ENCODE measurements around the gene PEAK3.

PEAK3 gene

DNA sequence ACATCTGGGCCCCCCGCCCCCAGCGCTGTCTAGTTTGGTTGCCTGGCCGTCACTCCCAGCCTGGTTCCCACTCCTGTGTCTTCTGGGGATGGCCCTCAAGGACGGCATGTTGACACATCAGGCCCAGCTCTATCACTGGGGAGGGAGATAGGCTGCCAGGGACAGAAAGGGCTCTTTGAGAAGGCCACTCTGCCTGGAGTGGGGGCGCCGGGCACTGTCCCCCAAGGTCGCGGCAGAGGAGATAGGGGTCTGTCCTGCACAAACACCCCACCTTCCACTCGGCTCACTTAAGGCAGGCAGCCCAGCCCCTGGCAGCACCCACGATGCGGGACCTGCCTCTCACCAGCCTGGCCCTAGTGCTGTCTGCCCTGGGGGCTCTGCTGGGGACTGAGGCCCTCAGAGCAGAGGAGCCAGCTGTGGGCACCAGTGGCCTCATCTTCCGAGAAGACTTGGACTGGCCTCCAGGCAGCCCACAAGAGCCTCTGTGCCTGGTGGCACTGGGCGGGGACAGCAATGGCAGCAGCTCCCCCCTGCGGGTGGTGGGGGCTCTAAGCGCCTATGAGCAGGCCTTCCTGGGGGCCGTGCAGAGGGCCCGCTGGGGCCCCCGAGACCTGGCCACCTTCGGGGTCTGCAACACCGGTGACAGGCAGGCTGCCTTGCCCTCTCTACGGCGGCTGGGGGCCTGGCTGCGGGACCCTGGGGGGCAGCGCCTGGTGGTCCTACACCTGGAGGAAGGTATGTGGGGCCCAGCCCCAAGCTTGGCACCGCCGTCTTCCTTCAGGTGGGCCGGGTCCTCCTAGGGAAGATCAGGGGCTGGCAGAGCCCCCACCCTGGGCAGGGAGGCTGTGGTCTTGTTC lies 32.7 kb downstream of the PEAK3 start, which contains the start of gene AMH:
Gene AMH (plus strand): TSS at position 314 of the 857 bp plus-strand sequence. CDS start 10 bp downstream, at position 324.
- peak; percentile 14 for DNase-seq

DNA sequence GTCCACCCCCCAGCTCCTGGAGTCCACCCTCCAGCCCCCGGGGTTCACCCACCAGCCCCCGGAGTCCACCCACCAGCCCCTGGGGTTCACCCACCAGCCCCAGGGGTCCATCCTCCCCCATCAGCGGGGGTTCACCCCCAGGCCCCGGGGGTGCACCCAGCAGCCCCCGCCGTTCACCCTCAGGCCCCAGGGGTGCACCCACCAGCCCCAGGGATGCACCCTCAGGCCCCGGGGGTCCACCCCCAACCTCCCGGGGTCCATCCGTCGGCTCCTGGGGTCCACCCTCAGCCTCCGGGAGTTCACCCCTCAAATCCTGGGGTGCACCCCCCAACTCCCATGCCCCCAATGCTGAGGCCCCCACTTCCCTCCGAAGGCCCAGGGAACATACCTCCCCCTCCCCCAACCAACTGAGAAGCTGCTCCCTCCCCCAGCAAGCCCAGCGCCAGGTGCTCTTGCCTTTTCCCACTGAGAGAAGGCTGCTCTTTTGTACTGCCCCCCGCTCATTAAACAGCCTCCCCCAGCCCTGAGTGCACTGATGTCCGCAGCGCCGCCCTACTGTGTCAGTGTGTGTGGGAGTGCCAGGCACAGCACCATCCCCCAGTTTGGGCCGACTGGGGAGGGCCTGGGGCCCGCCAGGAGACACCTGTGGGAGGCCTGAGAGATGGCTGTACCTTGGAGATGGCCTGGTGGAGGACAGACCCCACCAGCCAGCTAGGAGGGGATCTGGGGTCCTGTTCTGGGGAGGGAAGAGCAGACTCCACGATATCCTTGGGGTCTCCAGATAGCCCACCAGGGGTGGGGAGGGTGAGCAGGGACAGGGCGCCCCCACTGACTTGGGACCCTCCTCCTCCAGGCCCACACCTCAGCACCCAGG lies 33.6 kb downstream of the PEAK3 start:
- no peak for DNase-seq

DNA sequence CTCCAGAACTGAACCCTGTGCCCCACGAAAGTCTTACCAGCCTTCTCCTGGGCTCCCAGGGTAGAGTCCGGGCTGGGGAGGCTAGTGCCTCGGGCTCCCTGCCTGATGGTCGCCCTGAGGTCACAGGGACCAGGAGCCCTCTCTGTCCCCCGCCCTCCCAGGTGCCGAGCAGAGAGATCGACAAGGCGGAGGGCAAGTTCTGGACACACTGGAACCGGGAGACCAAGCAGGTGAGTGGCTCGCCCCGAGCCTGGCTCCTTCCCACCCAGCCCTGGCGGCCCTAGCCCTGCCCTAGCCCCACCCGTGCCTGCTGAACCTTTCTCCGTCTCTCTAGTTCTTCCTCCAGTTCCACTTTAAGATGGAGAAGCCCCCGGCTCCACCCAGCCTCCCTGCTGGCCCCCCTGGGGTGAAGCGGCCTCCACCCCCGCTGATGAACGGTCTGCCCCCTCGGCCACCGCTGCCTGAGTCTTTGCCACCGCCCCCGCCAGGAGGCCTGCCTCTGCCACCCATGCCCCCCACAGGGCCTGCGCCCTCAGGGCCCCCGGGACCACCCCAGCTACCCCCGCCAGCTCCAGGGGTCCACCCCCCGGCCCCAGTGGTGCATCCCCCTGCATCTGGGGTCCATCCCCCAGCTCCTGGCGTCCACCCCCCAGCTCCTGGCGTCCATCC lies 34.4 kb downstream of the PEAK3 start:
- DNase-seq, result no peak

DNA sequence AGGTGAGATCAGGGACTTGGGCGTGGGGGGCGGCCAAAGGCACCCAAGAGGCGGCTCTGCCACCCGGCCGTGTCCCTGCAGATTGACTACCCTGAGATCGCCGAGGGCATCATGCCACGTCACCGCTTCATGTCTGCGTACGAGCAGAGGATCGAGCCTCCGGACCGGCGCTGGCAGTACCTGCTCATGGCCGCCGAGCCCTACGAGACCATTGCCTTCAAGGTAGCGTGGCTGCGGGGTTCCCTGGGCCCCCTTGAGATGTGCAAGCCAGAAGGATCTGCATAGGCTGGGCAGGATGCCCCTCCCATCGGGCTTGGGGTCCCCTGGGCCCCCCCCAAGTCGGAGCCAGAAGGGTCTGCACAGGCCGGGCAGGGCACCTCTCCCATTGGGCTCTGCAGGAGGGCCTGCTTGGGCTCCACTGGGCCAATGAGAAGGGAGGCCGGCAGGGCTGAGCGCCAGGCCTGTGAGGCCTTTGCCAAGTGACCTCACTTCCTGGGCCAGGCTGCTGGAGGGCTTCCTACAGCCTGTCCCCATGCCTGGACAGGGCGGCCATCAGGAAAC lies 35.1 kb downstream of the PEAK3 start:
- no peak for DNase-seq

DNA sequence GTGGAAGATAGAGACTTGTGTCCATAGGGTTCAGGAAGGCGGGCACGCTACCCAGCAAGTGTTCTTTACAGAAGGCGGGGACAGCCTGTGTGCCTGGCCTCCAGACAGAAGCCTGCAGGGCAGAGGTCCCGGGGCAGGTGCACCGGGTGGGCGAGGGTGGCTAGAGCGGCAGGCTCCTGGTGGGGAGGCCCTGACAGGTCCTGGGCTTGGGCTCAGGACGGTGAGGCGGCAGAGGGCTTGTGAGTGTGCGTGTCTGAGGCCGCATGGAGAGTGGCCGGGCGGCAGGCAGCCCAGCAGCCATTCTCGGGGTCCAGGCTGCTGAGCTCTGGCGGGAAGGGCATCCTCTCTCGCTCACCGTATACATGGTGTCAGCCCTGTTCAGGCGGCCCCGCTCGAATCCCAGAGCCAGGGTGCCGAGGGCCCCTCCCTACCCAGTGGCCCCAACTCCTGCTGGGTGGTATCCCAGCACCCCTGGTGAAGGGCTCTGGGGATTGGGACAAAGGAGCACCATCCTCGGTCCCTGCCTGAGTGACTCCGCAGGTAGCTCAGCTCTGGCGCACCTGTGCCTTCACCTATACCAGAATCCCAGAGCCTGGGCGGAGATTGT lies 35.9 kb downstream of the PEAK3 start:
- DNase-seq, result no peak

DNA sequence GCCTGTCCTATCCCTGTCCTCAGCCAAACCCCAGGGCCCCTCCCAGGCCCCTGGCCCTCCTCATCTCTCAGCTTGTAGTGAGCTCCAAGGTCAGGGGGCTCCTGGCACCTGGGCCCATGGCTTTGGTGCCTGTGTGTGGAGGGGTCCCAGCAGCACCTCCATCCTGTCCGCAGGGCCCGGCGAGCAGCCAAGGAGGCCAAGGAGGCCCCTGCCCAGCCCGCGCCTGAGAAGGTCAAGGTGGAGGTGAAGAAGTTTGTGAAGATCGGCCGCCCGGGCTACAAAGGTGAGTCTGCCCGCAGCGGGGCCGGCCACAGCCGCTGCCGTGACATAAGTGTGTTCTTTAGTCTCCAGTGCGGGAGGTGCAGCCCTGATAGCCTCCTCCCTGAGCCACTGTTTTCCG lies 36.7 kb downstream of the PEAK3 start:
- DNase-seq, result no peak

DNA sequence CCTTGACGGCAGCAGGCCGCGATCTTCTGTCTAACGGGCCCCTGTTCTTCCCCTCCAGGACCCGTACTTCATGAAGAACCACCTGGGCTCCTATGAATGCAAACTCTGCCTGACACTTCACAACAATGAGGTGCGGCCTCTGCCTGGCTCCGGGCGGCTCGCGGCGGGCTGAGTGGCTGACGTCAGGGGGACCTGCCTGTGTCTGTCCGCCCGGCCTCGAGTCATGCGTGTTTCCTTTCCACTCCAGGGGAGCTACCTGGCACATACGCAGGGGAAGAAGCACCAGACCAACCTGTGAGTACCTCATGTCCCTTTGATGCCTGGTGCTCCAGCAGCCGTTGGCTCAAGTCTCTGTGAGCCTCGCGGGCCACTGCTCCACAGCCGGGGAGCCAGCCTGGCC lies 37.5 kb downstream of the PEAK3 start:
- DNase-seq, result no peak

DNA sequence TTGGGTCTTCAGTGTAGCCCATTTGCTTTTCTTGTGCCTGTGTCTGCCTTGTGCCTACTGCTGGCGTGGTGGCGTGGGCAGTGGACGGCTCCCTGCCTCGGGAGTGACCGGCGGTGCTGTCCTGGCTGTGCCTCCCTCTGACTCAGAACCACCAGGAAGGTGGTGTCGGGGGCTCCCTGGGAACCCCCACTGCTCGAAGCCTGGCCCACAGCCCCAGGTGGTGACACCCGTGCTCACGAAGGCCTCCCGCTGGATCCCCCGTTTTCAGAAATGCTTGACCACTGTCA lies 37.9 kb downstream of the PEAK3 start:
- no peak for DNase-seq

DNA sequence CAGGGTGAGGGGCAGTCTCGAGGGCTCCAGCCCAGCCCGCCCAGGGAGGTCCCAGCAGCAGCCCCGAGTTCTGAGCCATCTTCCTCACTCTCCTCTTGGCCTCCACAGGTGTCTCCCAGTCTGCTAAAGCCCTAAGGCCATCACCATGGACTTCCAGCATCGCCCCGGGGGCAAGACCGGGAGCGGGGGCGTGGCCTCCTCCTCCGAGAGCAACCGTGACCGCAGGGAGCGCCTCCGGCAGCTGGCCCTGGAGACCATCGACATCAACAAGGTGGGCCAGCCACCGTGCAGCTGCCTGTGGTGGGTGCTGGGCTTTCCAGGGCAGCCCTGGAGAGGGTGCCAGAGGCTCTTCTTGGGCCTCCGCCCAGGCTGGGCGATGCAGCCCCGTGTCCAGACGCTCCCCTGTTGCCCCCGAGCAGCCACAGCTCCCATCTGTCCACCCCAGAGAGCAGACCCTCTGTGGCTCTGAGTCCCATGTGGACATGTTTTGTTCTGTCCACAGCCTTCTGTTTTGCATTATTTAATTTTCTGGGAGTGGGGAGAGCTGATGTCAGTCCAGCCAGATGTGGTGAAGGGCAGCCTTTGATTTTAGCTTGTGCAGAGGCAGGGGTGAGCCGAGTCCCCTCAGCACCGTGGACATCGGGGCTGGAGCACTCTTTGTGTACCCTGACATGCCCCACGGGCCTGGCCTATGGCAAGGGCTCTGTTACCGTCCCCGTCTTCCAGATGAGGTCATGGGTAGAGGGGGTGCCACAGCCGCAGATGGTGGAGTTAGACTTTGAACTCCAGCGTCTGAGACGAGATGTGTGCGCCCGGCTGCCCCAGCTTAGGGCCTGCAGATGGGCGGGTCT lies 38.5 kb downstream of the PEAK3 start:
- no peak for DNase-seq

DNA sequence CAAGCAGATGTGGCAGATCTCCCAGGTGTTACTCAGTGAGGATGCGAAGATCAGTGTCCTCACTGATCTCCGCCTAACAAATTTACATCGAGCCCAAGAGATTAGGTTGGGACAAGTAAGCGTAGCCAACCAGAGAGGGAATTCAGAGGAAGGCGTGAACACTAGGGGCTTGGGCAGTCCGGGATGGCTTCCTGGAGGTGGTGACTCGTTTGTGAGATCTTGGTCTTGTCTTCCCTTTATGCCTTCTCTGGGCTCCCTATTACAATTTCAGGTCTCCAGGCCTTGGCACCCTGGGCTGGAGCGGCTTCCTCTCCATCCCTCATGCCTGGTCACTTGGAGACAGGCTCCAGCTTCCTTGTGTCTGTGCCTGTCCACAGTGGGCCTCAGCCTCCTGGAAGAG lies 39.2 kb downstream of the PEAK3 start:
- no peak for DNase-seq

DNA sequence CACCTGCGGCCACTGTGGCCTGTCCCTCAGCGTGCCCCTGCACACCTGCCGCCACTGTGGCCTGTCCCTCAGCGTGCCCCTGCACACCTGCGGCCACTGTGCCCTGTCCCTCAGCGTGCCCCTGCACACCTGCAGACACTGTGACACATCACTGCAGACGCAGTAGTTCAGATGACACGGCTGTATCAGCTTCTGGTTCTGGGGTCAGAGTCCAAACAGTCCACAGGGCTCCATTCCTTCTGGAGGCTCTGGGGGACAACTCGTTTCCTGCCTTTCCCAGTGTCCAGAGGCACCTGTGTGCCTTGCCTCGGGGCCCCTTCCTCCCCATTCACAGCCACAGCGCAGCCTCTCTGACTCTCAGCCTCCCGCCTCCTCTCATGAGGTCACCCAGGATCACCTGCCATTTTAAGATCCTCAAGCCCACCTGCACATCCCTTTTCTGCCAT lies 39.9 kb downstream of the PEAK3 start:
- DNase-seq, result no peak

DNA sequence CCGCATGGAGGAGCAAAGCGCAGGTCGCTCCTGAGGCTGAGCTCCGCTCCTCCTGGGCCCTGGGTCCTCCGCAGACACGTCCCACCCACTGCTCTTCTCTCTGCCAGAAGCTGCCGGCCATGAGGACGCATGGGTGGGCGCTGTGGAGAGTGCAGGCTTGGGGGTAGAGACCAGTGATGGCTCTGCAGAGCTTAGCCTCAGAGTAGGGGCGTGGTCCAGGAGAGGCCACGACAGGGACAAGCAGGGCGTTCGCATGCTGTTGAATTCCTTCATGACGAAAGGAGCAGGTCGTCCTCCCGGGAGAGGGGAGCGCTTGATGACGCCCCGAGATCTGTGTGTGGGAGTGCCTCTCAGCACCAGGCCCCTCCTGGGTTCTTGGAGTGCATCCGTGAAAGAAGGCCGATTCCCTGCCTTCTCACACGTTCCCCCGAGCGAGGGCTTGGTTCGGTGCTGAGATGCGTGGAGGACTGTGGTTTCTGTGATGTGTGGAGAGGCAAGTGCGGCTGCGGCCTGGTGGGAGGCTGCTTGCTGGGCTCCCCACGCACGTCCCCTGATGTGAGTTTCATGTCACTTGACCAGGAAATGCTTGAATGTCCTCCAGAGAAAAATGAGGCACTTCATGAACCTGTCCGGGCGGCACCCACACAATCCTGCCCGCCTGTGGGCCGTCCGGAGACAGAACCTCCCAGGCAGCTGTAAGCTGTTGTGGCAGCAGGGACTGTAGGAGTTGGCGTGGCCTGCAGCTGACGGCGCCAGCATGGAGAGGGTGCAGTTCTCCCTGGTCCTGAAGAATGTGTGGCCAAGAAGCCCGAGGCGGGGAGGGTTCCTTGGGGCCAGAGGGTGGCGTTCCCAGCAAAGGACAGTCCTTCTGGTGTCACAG lies 40.9 kb downstream of the PEAK3 start:
- DNase-seq, result no peak

DNA sequence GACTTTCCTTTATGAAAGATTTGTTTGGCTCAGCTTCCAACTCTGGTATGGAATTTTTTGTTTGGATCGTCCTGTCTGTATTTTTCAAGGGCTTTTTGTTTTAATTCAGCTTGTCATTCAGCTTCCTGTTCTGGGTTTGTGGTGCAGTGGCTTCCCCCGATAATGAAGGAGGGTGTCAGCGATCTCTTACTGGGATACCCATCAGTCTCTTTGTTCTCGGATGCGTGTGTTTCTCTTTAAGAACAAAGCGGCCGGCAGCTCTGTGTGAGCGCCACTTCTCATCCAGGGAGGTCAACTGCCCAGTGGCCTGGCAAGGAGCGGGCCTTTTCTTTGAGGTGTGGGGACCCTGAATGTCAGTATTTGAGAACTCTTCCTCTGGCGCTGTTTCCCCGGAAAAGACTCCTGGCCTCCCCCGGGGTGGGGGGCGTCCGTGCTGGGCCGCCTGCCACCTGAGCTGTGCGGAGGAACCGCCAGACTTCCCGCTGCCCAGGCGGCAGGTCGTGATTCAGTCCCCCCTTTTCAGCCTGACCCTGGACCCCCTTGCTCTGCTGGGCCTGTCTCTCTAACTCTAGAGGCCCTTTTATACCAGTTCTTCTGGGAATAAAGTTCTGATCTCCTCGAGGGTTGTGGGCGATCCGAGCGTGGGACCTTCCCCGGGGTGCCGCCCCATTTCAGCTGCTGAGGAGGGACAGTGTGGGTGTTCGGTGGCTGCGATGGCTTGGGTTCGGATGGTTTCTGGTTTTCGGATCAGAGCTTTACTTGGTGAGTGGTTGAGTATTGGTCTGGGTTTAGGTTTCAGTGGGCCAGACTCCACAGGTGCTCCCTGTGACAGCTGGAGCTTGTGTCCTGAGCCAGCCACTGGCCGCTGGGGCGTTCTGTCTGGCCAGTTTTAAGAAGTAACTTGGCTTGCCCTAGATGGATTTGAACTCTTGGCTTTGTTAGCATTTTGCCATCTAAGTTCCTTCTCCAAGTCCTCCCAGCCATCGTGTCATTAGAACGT lies 41.9 kb downstream of the PEAK3 start:
- DNase-seq, result no peak

DNA sequence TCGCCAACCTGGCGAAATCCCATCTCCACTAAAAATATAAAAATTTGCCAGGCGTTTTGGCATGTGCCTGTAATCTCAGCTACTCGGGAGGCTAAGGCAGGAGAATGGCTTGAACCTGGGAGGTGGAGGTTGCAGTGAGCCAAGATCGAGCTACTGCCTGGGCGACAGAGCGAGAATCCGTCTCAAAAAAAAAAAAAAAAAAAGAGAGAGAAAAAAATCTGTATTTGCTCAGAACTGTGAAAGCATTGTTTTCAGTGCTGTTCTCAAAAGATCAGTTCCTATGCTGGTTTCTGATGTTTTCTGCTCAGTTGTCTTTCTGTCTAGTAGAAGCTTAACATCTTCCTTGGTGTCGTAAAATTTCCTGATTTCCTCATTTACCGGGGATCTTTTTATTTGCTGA lies 42.8 kb downstream of the PEAK3 start:
- no peak for DNase-seq

DNA sequence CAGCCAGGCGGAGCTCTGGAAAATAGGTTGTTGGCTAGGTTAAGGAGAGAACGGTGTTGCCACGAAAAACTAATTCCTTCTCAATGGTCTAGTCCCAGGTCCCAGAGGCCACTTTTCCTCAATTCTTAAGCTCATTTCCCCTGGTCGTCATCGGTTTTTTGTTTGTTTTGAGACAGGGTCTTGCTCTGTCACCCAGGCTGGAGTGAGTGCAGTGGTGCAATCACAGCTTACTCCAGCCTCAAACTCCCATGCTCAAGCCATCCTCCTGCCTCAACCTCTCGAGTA lies 44.2 kb downstream of the PEAK3 start:
- no peak for DNase-seq

DNA sequence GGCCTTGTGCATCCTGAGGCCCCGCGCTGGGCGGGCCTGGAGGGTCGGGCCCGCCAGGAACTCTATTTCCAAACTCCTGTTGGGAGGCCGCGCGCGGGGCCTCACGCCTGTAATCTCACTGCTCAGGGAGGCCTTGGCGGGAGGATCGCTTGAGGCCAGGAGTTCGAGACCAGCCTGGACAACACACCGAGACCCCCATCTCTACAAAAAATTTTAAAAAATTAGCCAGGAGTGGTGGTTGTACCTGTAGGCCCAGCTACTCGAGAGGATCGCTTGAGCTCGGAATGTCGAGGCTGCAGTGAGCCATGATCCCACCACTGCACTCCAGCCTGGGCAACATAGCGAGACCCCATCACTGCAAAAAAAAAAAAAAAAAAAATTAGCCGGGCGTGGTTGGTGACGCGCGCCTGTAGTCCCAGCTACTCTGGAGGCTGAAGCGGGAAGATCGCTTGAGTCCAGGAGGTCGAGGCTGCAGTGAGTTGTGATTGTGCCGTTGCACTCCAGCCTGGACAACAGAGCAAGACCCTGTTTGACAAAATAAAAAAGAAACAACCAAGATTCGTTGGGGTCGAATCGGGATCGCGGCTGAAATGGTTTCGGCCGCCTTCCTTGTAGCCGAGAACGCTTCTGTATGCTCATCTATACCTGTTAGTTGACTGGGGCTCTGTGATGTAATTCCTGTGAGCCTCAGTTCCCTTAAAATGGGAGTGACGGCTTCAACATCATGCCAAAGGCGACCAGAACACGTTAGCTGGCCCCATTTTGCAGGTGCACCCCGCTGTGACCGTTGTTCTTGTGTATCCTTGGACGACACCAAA lies 44.7 kb downstream of the PEAK3 start:
- DNase-seq, result no peak

DNA sequence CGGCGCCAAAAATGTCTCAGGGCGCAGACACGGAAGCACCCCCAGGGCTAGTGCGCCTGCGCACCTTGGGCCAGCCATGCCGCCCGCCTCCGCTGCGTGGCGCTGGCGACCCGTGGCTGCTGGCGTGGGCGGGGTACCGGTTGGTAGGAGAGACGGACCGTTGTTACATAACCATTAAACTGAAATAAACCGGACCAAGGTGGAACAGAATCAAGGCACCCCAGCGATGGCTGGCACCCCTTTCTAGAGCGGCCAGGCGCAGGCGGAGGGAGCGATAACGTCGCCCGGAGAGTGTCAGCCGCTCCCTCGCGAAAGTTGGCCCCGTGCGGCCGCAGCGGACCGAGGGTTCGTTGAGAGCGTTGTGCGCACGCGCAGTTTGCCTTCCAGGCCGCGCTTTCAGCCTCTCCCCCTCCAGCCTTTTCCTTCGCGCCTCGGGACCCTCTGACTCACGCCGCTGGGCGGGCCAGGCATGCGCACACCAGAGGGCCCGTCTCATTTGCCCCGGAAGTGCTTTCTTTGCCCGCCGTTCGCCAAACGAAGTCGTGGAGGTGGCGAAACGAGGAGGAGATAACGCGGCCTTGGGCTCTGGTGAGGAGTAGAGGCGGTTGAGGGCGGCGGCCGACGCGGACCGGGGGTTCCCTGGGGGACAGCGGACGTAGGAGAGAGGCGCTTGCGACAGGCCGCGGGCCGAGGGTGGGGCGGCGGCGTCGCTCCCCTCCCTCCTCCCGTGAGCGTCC lies 45.5 kb downstream of the PEAK3 start, which contains the start of the genes PLEKHJ1 and SF3A2:
Gene PLEKHJ1 (minus strand): TSS at position 16 of the 737 bp plus-strand sequence. CDS start 81 bp downstream, outside the sequence.
Gene SF3A2 (plus strand): TSS at position 511 of the 737 bp plus-strand sequence. CDS start 6,595 bp downstream, outside the sequence.
- DNase-seq, result peak; percentile 99

DNA sequence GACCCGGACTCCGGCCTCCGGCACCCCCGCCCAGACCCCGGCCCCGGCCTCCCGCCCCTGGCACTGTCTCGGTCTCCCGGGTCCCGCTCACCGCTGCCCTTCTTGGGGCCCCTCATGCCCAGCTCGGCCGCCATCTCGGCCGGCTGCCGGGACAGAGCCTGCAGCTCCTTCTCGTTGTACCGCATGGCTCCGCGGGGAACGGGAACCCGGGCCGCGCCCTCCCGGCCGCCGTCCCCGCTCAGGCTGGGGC lies 46.0 kb downstream of the PEAK3 start:
- DNase-seq, result no peak
